NOMO-1 treated with DMSO at 0.1 percent for 48 hours (cell line): ENCODE data around the gene TMEM238L.

Source experiments
- DNase-seq: peaks from one replicate; lab custom pipeline; 2025; ENCODE audit not compliant: unreplicated experiment; lab: John Stamatoyannopoulos, UW

Gene TMEM238L

GRCh38 chr17:10748531-10749181 is 55.2 kb downstream of the TMEM238L start:
- DNase-seq, result no peak

- DNase-seq, result no peak
These were observed 58.7 kb downstream of the TMEM238L start for GRCh38 chr17:10745231-10745630.
